ENCODE measurements around the gene NFATC4.

Gene NFATC4

GRCh38 chr14:24390701-24391468, 22.9 kb downstream of the NFATC4 start:
- no peak for DNase-seq

- DNase-seq: no peak
Observed at GRCh38 chr14:24392325-24393091, 24.5 kb downstream of the NFATC4 start.

GRCh38 chr14:24394275-24394674, 26.3 kb downstream of the NFATC4 start:
- no peak for DNase-seq

- no peak for DNase-seq
Observed at GRCh38 chr14:24395609-24396582, 27.9 kb downstream of the NFATC4 start.

- no peak for DNase-seq
Observed at GRCh38 chr14:24397639-24398292, 29.8 kb downstream of the NFATC4 start.

- no peak for DNase-seq
Observed at GRCh38 chr14:24398293-24398652, 30.3 kb downstream of the NFATC4 start.

- peak; percentile 20 for DNase-seq
Observed at GRCh38 chr14:24398653-24399446, 30.9 kb downstream of the NFATC4 start, which contains the start of gene NYNRIN. TSS of gene NYNRIN (plus strand) at chr14:24399003. CDS start at chr14:24399247, 244 bp downstream.

GRCh38 chr14:24399447-24399822, 31.5 kb downstream of the NFATC4 start:
- DNase-seq: no peak

GRCh38 chr14:24399999-24400718, 32.2 kb downstream of the NFATC4 start:
- no peak for DNase-seq

GRCh38 chr14:24401810-24402702, 34.1 kb downstream of the NFATC4 start:
- DNase-seq: no peak

- DNase-seq: no peak
Observed at GRCh38 chr14:24403294-24403998, 35.5 kb downstream of the NFATC4 start.

GRCh38 chr14:24404814-24405213, 36.8 kb downstream of the NFATC4 start:
- DNase-seq: no peak

- DNase-seq: no peak
Observed at GRCh38 chr14:24406416-24406815, 38.4 kb downstream of the NFATC4 start.

GRCh38 chr14:24407608-24408325, 39.8 kb downstream of the NFATC4 start:
- DNase-seq: no peak

GRCh38 chr14:24408764-24409163, 40.8 kb downstream of the NFATC4 start:
- DNase-seq: no peak

- no peak for DNase-seq
Observed at GRCh38 chr14:24409192-24409591, 41.2 kb downstream of the NFATC4 start.

GRCh38 chr14:24409956-24410355, 42.0 kb downstream of the NFATC4 start:
- no peak for DNase-seq

Data from CD4-positive, alpha-beta T cell treated with Interleukin-10 for 1 hour (primary cell).